Islet precursor cell (in vitro differentiated cells): ENCODE results near the gene EVPLL.
A peak's percentile ranks its signal among the peaks of the same experiment; 100 is the strongest.
"Not testable (repeated sequence)": the region's sequence is repeated elsewhere in the genome, so short reads cannot be mapped to it uniquely, and the experiment has no call there.

ENCODE experiments used
- DNase-seq: peaks from one replicate; pipeline ENCODE4 v3.0.0-alpha.2; 2018

The EVPLL gene

GRCh38 chr17:18379246-18380146, 1.9 kb downstream of the EVPLL start:
- peak; percentile 76 for DNase-seq

- DNase-seq: no peak
Observed at GRCh38 chr17:18380471-18381157, 3.0 kb downstream of the EVPLL start.

GRCh38 chr17:18381158-18381952, 3.8 kb downstream of the EVPLL start:
- peak; percentile 58 for DNase-seq

GRCh38 chr17:18381953-18382245, 4.3 kb downstream of the EVPLL start:
- no peak for DNase-seq

- DNase-seq: no peak
Observed at GRCh38 chr17:18382441-18383078, 5.0 kb downstream of the EVPLL start.

GRCh38 chr17:18383079-18383481, 5.5 kb downstream of the EVPLL start:
- not testable (repeated sequence) for DNase-seq

GRCh38 chr17:18384271-18384670, 6.7 kb downstream of the EVPLL start:
- not testable (repeated sequence) for DNase-seq

GRCh38 chr17:18387583-18387982, 10.0 kb downstream of the EVPLL start:
- DNase-seq: peak; percentile 86

- DNase-seq: not testable (repeated sequence)
Observed at GRCh38 chr17:18388266-18388665, 10.7 kb downstream of the EVPLL start.

- not testable (repeated sequence) for DNase-seq
Observed at GRCh38 chr17:18388728-18389127, 11.2 kb downstream of the EVPLL start.

GRCh38 chr17:18401872-18402590, 24.5 kb downstream of the EVPLL start:
- not testable (repeated sequence) for DNase-seq

GRCh38 chr17:18403166-18403565, 25.6 kb downstream of the EVPLL start:
- DNase-seq: not testable (repeated sequence)

- not testable (repeated sequence) for DNase-seq
Observed at GRCh38 chr17:18403604-18404003, 26.0 kb downstream of the EVPLL start.

- not testable (repeated sequence) for DNase-seq
Observed at GRCh38 chr17:18408906-18409305, 31.3 kb downstream of the EVPLL start.

- not testable (repeated sequence) for DNase-seq
Observed at GRCh38 chr17:18409321-18409720, 31.7 kb downstream of the EVPLL start.

- DNase-seq: peak; percentile 39
Observed at GRCh38 chr17:18410736-18411135, 33.2 kb downstream of the EVPLL start.

- DNase-seq: peak; percentile 76
Observed at GRCh38 chr17:18411377-18411864, 33.8 kb downstream of the EVPLL start.

- not testable (repeated sequence) for DNase-seq
Observed at GRCh38 chr17:18412001-18412538, 34.5 kb downstream of the EVPLL start.

- DNase-seq: peak; percentile 40
Observed at GRCh38 chr17:18421521-18421920, 43.9 kb downstream of the EVPLL start.

GRCh38 chr17:18422464-18422863, 44.9 kb downstream of the EVPLL start:
- not testable (repeated sequence) for DNase-seq

- not testable (repeated sequence) for DNase-seq
Observed at GRCh38 chr17:18423015-18423414, 45.4 kb downstream of the EVPLL start.

- DNase-seq: not testable (repeated sequence)
Observed at GRCh38 chr17:18425593-18425992, 48.0 kb downstream of the EVPLL start.
